Lower leg skin (tissue), 3 donors: ENCODE measurements around the gene ASB10.

Experiments
- POLR2A ChIP-seq, 2 donors: fragments of 450-650 bp; IDR thresholded peaks; one replicate each; pipeline ENCODE4 v1.6.1; 2016 to 2017; ENCODE audit warnings: antibody characterized with exemption in 2 of 2, mild to moderate bottlenecking in 1 of 2, moderate library complexity in 1 of 2
- TF ChIP-seq, protein P1 (sequence below), 3 donors: fragments of 450-650 bp; IDR thresholded peaks; one replicate each; pipeline ENCODE4 v1.5.1; 2016; ENCODE audit warnings: antibody characterized with exemption in 3 of 3, mild to moderate bottlenecking in 3 of 3, moderate library complexity in 2 of 3

DNA sequence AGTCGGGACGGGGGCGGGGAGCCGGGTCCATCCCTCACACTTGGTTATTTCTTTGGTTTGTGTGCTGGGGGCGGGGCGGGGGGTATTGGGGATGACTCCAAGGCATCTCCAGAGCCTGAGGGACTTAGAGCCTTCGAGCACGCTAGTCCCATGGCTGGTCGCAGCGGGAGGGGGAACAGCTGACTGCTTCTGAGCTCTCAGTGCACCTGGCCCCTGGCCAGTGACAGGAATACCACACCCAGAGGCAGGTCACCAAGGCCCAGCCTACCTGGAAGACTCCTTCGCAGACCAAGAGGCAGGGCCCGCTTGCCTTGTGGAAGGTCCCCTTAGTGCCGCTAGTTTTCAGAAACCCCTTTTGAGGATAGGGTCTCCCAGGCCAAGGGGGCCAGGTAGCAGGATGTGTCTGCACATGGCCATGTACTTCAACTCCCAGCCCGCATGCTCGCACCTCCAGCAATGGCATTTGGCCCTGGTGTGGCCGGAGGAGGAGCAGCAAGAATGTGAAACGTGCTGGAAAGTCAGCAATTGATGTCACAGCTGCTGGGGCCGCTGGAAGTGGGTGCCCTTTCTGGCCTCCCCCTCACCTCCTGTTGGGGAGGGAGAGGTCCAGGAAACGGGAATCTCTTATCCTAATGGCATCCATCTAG is 60.4 kb downstream of the ASB10 start:
- TF ChIP-seq, protein P1, sequence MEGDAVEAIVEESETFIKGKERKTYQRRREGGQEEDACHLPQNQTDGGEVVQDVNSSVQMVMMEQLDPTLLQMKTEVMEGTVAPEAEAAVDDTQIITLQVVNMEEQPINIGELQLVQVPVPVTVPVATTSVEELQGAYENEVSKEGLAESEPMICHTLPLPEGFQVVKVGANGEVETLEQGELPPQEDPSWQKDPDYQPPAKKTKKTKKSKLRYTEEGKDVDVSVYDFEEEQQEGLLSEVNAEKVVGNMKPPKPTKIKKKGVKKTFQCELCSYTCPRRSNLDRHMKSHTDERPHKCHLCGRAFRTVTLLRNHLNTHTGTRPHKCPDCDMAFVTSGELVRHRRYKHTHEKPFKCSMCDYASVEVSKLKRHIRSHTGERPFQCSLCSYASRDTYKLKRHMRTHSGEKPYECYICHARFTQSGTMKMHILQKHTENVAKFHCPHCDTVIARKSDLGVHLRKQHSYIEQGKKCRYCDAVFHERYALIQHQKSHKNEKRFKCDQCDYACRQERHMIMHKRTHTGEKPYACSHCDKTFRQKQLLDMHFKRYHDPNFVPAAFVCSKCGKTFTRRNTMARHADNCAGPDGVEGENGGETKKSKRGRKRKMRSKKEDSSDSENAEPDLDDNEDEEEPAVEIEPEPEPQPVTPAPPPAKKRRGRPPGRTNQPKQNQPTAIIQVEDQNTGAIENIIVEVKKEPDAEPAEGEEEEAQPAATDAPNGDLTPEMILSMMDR (IDR thresholded peaks at IDR 0.05), result no peak
- no peak for TF ChIP-seq POLR2A (IDR thresholded peaks at IDR 0.05)
